Type B pancreatic cell (in vitro differentiated cells): ENCODE results near the gene FMOD. TPM values are rescaled to one million over a fixed set of nuclear protein-coding genes. Genes with fewer than 3 reads are reported as not detected.

Experiments
- DNase-seq: peaks from one replicate; pipeline ENCODE4 v3.0.0; 2021; ENCODE audit warnings: mixed read lengths; ENCODE audit not compliant: unreplicated experiment; ENCODE audit errors: extremely low spot score
- H3K27ac Mint-ChIP-seq: 2 replicates; pipeline ENCODE4 v1.8.0; 2021; ENCODE audit warnings: mild to moderate bottlenecking, mixed read lengths
- H3K27me3 Mint-ChIP-seq: 2 replicates; pipeline ENCODE4 v1.8.0; 2021; ENCODE audit warnings: mixed read lengths
- H3K36me3 Mint-ChIP-seq: 2 replicates; pipeline ENCODE4 v1.8.0; 2021; ENCODE audit warnings: mixed read lengths
- H3K4me1 Mint-ChIP-seq: one replicate; pipeline ENCODE4 v1.8.0; 2021; ENCODE audit warnings: mixed read lengths; ENCODE audit not compliant: unreplicated experiment
- H3K4me3 Mint-ChIP-seq: 2 replicates; pipeline ENCODE4 v1.8.0; 2021; ENCODE audit warnings: mild to moderate bottlenecking, mixed read lengths
- H3K9me3 Mint-ChIP-seq: 2 replicates; pipeline ENCODE4 v1.8.0; 2021; ENCODE audit warnings: mixed read lengths
- total RNA-seq: library from RNA; stranded (reverse); gene quantifications from 2 replicates; pipeline ENCODE4 v1.2.1, GENCODE V29; 2021; ENCODE audit warnings: low replicate concordance
- TF ChIP-seq, protein P1 (sequence below): fragments of 200-600 bp; sonication (generic); conservative IDR thresholded peaks from 2 replicates; pipeline ENCODE4 v1.5.0; 2021; ENCODE audit warnings: antibody characterized with exemption, mild to moderate bottlenecking

FMOD gene
- total RNA-seq, 1 donor from 2014 or later: 8.3 TPM

- Mint-ChIP-seq H3K4me1 (peaks cover 67% of the 10 kb centered on the region), H3K36me3 (no peaks in the 10 kb centered on the region), H3K27me3 (peaks cover 3% of the 10 kb centered on the region), H3K27ac (peak overlapping the region; percentile 65), H3K4me3 (peak overlapping the region; percentile 39), H3K9me3 (no peaks in the 10 kb centered on the region)
- no peak for DNase-seq
- TF ChIP-seq, protein P1, sequence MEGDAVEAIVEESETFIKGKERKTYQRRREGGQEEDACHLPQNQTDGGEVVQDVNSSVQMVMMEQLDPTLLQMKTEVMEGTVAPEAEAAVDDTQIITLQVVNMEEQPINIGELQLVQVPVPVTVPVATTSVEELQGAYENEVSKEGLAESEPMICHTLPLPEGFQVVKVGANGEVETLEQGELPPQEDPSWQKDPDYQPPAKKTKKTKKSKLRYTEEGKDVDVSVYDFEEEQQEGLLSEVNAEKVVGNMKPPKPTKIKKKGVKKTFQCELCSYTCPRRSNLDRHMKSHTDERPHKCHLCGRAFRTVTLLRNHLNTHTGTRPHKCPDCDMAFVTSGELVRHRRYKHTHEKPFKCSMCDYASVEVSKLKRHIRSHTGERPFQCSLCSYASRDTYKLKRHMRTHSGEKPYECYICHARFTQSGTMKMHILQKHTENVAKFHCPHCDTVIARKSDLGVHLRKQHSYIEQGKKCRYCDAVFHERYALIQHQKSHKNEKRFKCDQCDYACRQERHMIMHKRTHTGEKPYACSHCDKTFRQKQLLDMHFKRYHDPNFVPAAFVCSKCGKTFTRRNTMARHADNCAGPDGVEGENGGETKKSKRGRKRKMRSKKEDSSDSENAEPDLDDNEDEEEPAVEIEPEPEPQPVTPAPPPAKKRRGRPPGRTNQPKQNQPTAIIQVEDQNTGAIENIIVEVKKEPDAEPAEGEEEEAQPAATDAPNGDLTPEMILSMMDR: no peak
Measured at GRCh38 chr1:203325026-203325417, 25.9 kb downstream of the FMOD start.

DNA sequence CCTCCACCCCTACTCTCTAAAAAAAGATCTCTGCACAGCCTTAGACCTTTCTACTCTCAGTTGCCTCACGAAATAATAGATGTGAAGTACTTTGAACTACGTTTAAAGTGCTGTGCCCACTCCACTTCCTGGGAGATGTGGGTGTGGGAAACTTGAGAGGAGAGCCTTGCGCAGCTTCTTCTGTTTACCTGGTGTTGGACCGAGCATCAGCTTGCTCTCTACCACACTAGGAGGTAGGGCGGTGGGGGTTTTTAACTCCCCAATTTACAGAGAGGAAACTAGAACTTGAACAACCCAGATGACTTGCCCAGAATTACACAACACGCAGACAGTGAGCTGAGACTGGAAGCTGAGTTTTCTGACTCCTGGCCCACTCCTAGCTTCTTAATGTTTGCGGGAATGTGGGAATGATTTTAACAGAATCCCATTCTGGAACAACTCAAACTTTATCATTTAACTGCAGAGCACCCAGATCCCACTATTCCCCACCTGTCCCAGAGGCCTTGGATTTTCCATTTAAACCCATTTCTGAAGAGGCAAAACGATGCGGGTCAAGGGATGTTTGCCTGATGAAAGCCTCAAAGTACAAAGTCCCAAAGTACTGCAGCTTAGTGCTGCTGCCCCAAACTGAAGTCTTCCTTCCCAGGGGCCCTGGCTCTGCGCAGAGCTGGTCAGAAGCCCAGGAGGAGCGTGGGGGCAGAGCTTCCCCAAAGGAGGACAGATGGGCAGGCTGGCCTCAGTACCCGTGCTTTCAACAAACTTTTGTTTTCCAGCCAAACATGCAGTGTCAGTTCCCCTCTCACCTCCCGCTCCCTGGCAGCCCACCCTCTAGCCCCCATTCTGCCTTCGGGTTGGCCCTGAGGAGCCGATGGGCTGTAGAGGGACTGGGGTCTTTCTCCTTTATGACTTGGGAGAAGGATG, 26.6 kb downstream of the FMOD start:
- H3K4me3 Mint-ChIP-seq: peak overlapping the region; percentile 61
- TF ChIP-seq, protein P1: no peak
- H3K27me3 Mint-ChIP-seq: peaks cover 3% of the 10 kb centered on the region
- no peaks in the 10 kb centered on the region for H3K9me3 Mint-ChIP-seq
- H3K4me1 Mint-ChIP-seq: peaks cover 63% of the 10 kb centered on the region
- DNase-seq: no peak
- H3K36me3 Mint-ChIP-seq: no peaks in the 10 kb centered on the region
- H3K27ac Mint-ChIP-seq: peak overlapping the region; percentile 44

DNA sequence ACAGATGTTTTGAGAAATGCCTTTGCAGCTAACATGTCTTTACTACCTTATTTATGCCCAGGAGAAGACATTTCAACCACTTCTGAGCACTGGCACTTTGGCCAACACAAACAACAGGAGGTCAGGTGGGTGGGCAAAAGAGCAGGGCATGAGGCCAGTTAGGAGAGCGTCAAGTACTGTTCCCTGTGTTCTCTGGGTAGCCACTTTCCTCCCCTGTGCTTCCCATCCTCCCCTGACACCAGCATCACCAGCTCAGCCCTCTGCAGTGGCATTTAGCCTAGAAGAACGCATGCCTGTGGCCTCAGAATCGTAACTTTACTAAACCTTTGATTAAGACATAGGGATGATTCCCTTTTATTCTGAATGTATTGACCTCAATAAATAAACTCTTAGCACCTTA, 27.3 kb downstream of the FMOD start:
- DNase-seq: no peak
- no peaks in the 10 kb centered on the region for H3K9me3 Mint-ChIP-seq
- TF ChIP-seq, protein P1: no peak
- peaks cover 3% of the 10 kb centered on the region for H3K27me3 Mint-ChIP-seq
- no peaks in the 10 kb centered on the region for H3K36me3 Mint-ChIP-seq
- H3K4me1 Mint-ChIP-seq: peaks cover 58% of the 10 kb centered on the region
- peak overlapping the region; percentile 44 for H3K27ac Mint-ChIP-seq
- peak overlapping the region; percentile 55 for H3K4me3 Mint-ChIP-seq

GRCh38 chr1:203322500-203323179, 28.3 kb downstream of the FMOD start:
- Mint-ChIP-seq H3K36me3 (no peaks in the 10 kb centered on the region), H3K27me3 (peaks cover 3% of the 10 kb centered on the region)

DNA sequence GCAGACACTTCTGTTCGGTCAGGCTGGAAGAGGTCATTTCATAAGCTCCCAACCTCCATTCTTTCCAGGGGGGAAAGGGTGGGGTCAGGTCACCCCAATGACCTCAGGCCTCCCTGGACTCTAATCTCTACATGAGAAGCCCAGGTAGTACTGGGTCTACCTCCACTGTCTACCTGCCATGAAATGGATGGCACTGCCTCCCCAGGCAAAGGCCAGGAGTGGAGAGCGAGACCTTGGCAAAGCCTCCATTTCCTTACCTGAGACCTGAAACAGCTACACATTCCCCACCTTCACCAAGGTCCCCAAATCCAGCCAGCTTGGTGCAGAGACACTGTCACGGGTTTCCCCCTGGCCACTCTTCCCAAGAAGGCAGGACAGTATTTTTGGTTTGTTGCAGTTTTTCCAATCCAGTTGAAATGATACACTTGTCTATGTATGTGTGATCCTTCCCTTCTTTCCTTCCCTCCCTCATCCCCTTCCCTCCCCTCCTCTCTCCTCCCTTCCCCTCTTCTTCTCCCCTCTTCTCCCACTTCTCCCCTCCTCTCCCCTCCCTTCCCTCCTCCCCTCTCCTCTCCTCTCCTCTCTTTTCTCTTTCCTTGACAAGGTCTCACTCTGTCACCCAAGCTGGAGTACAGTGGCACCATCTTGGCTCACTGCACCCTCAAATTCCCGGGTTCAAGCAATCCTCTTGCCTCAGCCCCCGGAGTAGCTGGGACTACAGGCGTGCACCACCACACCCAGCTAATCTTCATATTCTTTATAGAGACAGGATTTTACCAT, 29.5 kb downstream of the FMOD start:
- Mint-ChIP-seq H3K4me3 (no peak overlapping the region), H3K27ac (no peak overlapping the region), H3K27me3 (peaks cover 3% of the 10 kb centered on the region), H3K4me1 (peaks cover 55% of the 10 kb centered on the region), H3K36me3 (no peaks in the 10 kb centered on the region), H3K9me3 (no peaks in the 10 kb centered on the region)
- DNase-seq: no peak
- TF ChIP-seq, protein P1: no peak

More at GRCh38 chr1:203322500-203323179, 28.3 kb downstream of the FMOD start:
- Mint-ChIP-seq H3K4me1 (peaks cover 55% of the 10 kb centered on the region), H3K27ac (no peak overlapping the region), H3K9me3 (no peaks in the 10 kb centered on the region), H3K4me3 (peak overlapping the region; percentile 3)
- TF ChIP-seq, protein P1: no peak
- DNase-seq: no peak
